Activated CD8-positive, alpha-beta memory T cell treated with anti-CD3 and anti-CD28 coated beads for 24 hours (primary cell): ENCODE measurements around the gene PKP4.

Experiments used
- DNase-seq: peaks from one replicate; pipeline ENCODE4 v3.0.0-alpha.2; 2020

PKP4 gene

GRCh38 chr2:158603986-158604385, 147.2 kb downstream of the PKP4 start:
- DNase-seq: no peak

GRCh38 chr2:158610059-158610458, 153.3 kb downstream of the PKP4 start:
- no peak for DNase-seq

GRCh38 chr2:158616480-158617000, 159.8 kb downstream of the PKP4 start:
- DNase-seq: no peak

- no peak for DNase-seq
These were observed 162.2 kb downstream of the PKP4 start for GRCh38 chr2:158618891-158619490.

GRCh38 chr2:158619496-158619895, 162.7 kb downstream of the PKP4 start:
- no peak for DNase-seq

GRCh38 chr2:158620656-158621055, 163.9 kb downstream of the PKP4 start:
- DNase-seq: no peak

- no peak for DNase-seq
These were observed 167.4 kb downstream of the PKP4 start for GRCh38 chr2:158624071-158624667.

- no peak for DNase-seq
These were observed 168.2 kb downstream of the PKP4 start for GRCh38 chr2:158624961-158625360.

GRCh38 chr2:158629116-158629515, 172.4 kb downstream of the PKP4 start:
- no peak for DNase-seq

- DNase-seq: no peak
These were observed 176.5 kb downstream of the PKP4 start for GRCh38 chr2:158633261-158633660.

- no peak for DNase-seq
These were observed 177.9 kb downstream of the PKP4 start for GRCh38 chr2:158634627-158635026.

GRCh38 chr2:158635961-158636601, 179.3 kb downstream of the PKP4 start:
- DNase-seq: no peak

- DNase-seq: no peak
These were observed 180.6 kb downstream of the PKP4 start for GRCh38 chr2:158637357-158637756.

GRCh38 chr2:158644139-158644538, 187.4 kb downstream of the PKP4 start:
- no peak for DNase-seq

GRCh38 chr2:158645299-158645698, 188.5 kb downstream of the PKP4 start:
- DNase-seq: no peak

- no peak for DNase-seq
These were observed 190.9 kb downstream of the PKP4 start for GRCh38 chr2:158647436-158648231.

- no peak for DNase-seq
These were observed 193.1 kb downstream of the PKP4 start for GRCh38 chr2:158649846-158650245.

- no peak for DNase-seq
These were observed 194.1 kb downstream of the PKP4 start for GRCh38 chr2:158650646-158651357.

GRCh38 chr2:158651358-158652057, 194.8 kb downstream of the PKP4 start:
- DNase-seq: no peak

- DNase-seq: no peak
These were observed 198.9 kb downstream of the PKP4 start for GRCh38 chr2:158655628-158656027.

GRCh38 chr2:158656492-158657229, 199.9 kb downstream of the PKP4 start:
- DNase-seq: no peak
